Head of caudate nucleus (tissue), 42 donors: ENCODE measurements around the gene MATK.
A peak's percentile ranks its signal among the peaks of the same experiment; 100 is the strongest.
"Not testable (repeated sequence)": the region's sequence is repeated elsewhere in the genome, so short reads cannot be mapped to it uniquely, and the experiment has no call there.

Experiments used
- DNase-seq, 42 donors: peaks; one replicate each; pipeline versions ENCODE4 v3.0.0 to v3.0.0-alpha.2; 2020 to 2021; ENCODE audit warnings: mixed read lengths in 7 of 42
- intact Hi-C: fragments of 100-400 bp; cut with DNase I; formaldehyde crosslinking; loops from one replicate; pipeline ENCODE4 v1.15.0; 2022

Gene MATK

DNA sequence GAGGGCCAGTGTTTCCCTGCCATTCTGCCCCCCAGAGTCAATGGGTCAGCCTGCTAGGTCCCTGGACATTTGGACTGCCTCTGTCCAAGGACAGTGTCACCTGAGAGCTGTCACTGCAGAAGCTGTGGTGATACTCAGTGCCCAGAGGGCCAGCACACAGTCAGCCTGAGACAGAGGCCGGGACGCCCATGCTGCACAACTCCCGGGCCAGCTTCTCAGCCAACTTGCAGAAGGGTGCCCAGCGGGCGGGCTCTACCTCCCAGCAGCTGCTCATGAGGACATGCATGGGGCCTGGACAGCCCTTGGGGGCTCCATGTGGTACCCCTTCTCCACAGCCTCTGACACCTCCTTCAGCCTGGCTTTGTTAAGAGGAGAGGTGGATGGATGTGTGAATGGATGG, 10.3 kb downstream of the MATK start:
- no peak for DNase-seq
- intact Hi-C loops, result no loop called here

DNA sequence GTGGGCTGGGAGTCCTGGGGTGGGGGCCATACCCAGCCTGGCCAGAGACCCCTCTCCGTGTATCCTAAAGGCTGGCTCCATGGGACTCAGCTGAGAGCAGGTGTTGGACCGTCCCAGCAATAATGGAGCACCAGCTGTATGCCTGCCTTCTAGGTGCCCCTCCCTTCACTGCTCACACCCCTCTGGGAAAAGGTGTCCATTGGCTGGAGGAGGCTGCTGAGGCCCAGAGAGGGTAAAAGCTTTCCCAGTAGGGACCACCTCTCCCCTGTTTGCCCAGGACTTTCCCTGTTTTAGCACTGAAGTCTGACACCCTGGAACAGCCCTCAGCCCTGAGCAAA, 10.8 kb downstream of the MATK start:
- intact Hi-C loops, result no loop called here
- DNase-seq, result no peak

GRCh38 chr19:3774621-3775373, 11.4 kb downstream of the MATK start:
- no peak for DNase-seq
- intact Hi-C loops, result no loop called here

DNA sequence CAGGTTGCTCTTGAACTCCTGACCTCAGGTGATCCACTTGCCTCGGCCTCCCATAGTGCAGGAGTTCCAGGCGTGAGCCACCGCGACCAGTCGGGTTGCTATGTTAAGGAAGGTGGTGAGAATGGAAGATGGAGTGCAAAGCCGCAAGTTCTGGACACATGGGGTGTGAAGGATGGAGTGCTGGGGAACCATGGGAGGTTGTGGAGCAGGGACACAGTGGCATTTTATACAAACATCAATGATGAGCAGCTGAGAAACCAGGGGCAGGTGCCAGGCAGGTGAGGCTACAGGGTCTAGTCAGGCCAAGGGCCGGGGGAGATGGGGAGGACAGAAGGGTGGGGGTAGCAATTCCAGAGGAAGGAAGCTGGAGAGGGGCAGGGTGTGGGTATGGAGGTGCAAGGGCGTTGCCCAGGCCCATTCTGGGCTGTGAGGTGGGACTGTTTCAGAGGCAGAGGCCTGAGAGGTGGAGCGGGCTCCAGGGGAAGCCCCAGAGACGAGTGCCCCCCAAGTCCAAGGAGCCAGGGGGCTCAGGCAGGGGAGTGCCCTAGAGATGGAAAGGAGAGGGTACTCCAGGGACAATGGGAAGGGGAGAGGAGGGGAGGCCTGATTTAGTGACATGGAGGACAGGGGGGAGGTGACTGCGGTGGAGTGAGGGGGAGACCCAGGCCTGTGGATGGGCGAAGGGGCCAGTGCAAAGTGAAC, 12.2 kb downstream of the MATK start:
- DNase-seq, result no peak
- intact Hi-C loops, result no loop called here

DNA sequence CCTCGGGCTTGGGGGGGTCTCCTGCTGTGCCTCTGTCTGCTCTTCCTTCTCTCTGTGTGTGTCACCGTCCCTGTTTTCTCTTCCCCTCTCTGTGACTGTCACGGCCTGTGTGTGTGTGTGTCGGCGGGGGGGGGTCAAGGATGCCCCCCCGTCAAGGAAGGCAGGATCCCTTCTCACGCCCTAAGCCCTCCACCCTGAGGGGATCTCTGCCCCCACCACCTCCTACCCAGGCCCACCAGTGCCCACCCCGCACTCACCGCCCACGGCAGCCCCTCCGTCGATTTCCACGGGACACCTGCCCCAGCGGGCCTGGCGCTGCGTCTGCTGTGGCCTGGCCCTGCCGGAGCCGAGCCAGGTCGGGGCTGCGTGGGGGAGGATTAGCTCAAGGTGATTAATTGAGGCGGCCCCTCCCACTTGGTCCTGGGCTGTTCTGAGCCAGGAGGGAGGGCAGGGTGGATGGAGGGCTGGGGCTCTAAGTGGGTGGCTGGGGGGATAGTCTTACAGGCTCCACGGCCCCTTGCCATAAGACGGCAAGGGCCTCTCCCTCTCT, 14.2 kb downstream of the MATK start, which contains the start of gene RAX2:
Gene RAX2, minus strand, starts transcription at position 323 of the 550 bp plus-strand sequence. CDS start 486 bp downstream, outside the sequence.
- intact Hi-C loops, result no loop called here
- DNase-seq, result no peak

DNA sequence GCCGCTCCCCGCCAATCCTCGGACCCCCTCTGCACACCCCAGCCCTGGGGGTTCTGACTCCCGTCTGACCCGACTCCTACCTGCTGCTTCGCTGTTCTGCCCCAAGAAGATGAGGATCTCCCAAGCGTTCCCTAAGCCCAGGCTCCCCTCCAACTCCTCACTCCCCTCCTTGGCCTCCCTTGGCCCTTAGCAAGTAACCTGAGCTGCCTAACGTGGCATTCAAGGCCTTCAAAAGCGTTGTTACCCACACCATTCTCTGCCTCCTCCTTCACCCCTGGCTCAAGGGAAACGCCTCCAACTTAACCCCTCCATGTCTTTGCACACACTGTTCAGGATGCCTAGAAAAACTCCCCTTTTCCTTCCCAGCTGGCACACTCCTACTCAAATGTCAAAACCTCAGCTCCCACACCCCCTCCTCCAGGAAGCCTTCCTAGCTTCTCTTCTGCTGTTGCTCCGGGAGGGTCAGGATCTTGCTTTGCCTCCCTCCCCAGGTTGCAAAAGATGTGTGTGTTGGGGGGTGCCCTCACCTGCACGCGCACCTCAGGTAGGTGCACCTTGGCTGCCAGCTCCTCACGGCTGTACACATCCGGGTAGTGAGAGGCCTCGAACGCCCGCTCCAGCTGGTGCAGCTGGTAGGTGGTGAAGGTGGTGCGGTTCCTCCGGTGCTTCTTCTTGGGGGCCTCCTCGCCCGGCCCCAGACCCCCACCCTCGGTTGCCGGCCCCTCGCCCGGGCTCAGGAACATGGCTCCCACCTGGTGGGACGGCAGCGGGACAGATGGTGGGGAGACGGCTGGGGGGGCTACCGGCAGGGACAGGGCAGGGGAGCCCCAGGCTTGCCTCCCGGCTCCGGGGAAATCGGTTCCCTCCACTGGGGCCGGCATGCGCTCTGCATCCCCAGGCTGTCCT, 14.9 kb downstream of the MATK start:
- DNase-seq, result no peak
- intact Hi-C loops, result no loop called here

- intact Hi-C loops, result no loop called here
- DNase-seq, result no peak
These were observed 15.8 kb downstream of the MATK start for GRCh38 chr19:3770136-3770999.

GRCh38 chr19:3769494-3769893, 16.7 kb downstream of the MATK start:
- DNase-seq, result no peak
- intact Hi-C loops, result loop anchor here (10.0 kb wide), 1 partner anchor 205 kb away; the partner anchor contains the start of gene DAPK3

DNA sequence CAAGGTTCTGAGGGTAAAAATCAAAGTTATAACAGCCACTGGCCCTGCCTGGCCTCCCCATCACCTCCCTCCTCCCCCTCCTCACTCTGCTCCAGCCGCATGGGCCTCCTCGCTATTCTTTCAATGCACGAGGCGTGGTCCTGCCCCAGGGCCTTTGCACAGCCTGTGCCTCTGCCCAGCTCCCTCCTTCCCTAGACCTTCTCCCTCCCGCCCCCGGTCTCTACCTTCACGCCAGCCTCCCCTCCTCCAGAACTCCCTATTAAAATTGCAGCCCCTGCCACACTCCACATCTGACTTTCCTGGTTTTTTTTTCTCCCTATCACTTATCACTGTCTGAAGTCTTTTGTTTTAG, 17.5 kb downstream of the MATK start:
- DNase-seq, result no peak

DNA sequence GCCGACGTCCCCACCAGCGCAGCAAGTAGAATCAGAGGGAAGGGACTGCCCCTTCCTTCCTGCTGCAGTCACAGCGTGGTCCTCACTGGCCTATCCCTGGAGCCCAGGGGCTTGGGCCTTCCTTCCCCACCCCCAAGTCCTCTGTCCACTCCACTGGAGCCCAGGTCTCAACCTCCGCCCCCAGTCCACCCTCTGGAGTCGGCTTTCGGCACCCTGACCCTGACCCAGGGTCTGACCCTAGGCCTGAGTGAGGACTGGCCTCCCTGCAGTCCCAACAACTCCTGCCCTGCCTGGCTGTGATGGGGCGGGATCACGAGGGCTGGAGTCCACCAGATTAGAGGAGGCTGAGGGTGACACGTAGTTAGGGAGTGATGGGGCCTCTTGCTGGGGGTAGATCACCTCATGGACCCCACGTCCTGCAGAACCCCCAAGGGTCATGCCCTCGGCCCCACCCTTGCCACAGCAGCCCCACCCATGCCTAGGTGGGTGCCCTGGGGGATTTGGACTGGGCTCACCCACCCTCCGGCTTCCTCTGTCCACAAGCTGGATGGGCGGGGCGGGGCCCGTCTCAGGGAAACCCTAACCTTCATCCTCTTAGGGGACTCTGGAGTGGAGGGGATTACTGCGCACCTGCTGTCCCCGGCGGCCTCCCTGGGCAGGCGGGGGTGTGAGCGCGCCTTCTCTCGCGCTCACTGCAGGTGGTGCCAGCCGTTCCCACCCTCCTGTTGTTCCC, 18.0 kb downstream of the MATK start:
- intact Hi-C loops, result loop anchor here (10.0 kb wide), 1 partner anchor 207 kb away; the partner anchor contains the start of gene DAPK3
- DNase-seq, result no peak

More for the DNA sequence above, 17.5 kb downstream of the MATK start:
- intact Hi-C loops, result loop anchor here (10.0 kb wide), 1 partner anchor 206 kb away; the partner anchor contains the start of gene DAPK3

DNA sequence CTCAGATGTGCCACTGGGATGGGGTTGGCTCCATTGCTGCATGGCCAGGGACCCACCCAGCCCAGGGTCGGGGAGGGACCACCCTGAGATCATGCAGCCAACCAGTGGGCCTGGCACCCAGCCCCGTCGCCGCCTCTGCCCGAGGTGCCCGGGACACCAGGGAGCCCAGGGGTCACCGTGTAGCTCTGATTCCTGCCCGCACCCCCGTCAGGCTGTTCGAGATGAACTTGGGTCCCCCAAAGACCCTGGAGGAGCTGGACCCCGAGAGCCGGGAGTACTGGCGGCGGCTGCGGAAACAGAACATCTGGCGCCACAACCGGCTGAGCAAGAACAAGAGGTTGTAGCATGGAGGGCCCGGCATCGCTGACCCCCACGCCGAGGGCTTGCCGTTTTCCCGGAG, 19.1 kb downstream of the MATK start:
- intact Hi-C loops, result loop anchor here (10.0 kb wide), 1 partner anchor 208 kb away; the partner anchor contains the start of gene DAPK3
- no peak for DNase-seq

- intact Hi-C loops, result loop anchor here (10.0 kb wide), 1 partner anchor 208 kb away; the partner anchor contains the start of gene DAPK3
- DNase-seq, result no peak
These were observed 19.7 kb downstream of the MATK start for GRCh38 chr19:3766520-3766919.

DNA sequence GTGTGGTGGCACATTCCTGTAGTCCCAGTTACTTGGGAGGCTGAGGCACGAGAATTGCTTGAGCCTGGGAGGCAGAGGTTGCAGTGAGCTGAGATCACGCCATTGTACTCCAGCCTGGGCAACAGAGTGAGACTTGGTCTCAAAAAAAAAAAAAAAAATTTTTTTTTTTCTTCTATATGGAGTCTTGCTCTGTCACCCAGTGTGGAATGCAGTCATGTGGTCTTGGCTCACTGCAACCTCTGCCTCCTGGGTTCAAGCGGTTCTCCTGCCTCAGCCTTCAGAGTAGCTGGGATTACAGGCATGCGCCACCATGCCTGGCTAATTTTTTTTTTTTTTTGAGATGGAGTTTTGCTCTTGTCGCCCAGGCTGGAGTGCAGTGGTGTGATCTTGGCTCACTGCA, 20.4 kb downstream of the MATK start:
- intact Hi-C loops, result loop anchor here (10.0 kb wide), 1 partner anchor 209 kb away; the partner anchor contains the start of gene DAPK3
- DNase-seq, result not testable (repeated sequence)

DNA sequence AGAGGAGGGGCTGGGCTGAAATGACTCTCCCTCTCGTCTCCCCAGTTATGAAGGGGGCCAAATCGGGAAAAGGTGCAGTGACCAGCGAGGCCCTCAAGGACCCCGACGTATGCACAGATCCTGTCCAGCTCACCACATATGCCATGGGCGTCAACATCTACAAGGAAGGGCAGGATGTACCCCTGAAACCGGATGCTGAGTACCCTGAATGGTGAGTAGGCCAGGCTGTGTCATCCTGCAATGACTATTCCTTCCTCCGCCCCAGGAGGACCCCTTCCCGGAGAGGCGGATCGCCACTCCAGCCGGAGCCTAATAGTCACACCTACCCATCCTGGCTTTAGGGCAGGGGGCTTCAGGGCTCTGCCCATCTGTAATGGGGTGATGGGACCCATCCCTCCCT, 21.1 kb downstream of the MATK start:
- intact Hi-C loops, result loop anchor here (10.0 kb wide), 1 partner anchor 210 kb away; the partner anchor contains the start of gene DAPK3
- DNase-seq, result no peak

DNA sequence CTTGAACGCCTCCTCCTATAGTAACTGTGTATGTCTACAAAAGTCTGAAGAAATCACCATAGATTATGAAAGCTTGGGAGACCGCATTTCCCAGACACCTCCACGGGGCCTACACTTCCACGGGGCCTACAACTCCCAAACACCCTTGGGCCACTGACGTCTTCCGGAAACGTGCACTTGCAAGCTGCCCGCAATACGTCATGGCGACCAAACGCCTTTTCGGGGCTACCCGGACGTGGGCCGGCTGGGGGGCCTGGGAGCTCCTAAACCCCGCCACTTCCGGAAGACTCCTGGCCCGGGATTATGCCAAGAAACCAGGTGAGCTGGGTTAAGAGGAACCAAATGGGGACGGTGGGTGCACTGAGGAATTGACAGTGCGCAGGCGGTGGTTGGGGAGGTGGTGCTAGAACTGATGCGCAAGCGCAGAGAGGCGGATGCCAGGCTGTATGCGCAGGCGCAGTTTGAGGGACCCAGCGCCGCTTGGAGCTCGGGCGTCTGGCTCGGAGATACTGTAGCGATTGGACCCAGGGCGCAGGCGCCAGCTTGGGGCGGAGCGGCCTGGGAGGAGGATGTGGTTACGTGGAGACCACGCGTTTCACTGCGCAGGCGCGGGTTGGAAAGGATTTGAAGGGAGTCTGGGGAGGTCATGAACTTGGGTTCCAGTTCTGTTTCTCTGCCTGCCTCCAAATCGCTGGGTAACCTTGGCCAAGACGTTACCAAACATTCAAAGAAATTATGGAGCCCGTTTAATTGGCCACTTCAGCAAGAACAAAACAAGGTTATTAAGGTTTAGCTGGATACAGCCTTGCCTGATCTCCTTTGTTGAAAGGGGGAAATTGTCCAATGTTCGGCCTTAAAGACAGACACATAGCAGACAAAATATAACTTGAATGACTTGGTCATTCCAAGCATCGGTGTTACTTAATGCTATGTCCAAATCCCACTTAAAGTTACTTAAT, 23.4 kb downstream of the MATK start, which contains the start of gene MRPL54:
Gene MRPL54, plus strand, starts transcription at position 182 of the 959 bp plus-strand sequence. Its CDS starts 19 bp downstream, at position 201.
- DNase-seq, result peak; percentile 94 to 100 (median 99)
- intact Hi-C loops, result loop anchor here (10.0 kb wide), 1 partner anchor 212 kb away; the partner anchor contains the start of gene DAPK3

DNA sequence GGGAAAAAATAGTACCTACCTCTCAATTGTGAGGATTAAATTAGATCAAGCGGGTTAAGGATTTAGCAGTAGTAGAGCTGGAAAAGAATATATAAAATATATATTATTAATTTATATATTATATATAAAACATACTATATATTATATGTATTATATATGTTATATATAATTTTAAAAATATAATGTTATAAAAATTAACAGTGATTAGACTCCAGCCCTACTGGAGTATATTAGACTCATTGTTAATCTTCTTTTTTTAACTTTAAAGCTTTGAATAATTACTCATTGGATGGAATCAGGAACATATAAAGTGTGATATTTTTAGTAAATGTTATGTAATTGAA, 24.1 kb downstream of the MATK start:
- intact Hi-C loops, result loop anchor here (10.0 kb wide), 1 partner anchor 213 kb away; the partner anchor contains the start of gene DAPK3
- DNase-seq, result no peak
